GM12892 (cell line): ENCODE data around the gene OPN5.

ENCODE experiments used
- POLR2AphosphoS5 ChIP-seq: IDR thresholded peaks from 2 replicates; pipeline ENCODE4 v1.6.1; 2011; ENCODE audit warnings: low read depth, low read length, control low read depth
- TAF1 ChIP-seq: IDR thresholded peaks from 2 replicates; pipeline ENCODE4 v1.6.1; 2011; ENCODE audit warnings: low read depth, mild to moderate bottlenecking, control low read depth, low read length, borderline replicate concordance

DNA sequence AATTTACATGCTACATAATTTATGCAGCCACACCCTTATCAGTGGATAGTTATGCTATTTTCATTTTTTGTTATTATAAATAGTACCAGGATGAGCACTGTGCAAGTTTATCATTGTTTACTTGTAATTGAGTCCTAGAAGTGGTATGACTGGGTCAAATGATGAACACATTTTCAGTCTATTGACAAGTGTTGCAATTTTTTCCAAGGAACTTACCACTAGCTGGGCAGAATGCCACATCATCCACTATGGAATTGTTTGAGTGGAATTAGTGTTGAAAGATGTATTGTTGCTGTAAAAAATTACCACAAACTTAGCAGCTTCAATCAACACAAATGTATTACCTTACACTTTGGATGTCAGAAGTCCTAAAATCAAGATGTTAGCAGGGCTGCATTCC lies 38.1 kb upstream of the OPN5 start:
- TF ChIP-seq POLR2AphosphoS5 (no peak), TAF1 (no peak)
